Left forelimb (tissue), 1 donor: ENCODE results near the gene FAM3B.

Source experiments
- DNase-seq: peaks from one replicate; pipeline ENCODE4 v3.0.0-alpha.2; 2018; ENCODE audit warnings: low spot score

FAM3B gene

DNA sequence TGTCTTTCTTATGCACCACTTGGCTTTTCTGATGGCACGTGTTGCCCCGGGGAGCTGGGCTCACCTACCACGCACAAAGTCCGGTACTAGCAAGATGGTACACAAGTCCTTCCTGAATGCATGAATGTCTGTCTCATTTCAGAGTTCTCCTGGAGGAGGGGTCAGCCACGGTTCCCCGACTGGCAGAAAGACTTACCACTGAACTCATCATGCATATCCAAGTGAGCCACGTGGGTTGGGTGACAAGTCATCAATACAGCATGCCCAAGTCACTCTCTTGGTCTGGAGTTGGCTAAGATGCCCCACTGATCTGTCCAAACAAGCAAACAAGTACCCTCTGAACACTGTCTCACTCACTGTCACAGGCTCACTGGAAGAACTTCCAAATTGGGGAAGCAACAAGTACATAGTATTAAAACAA, 80.9 kb downstream of the FAM3B start:
- DNase-seq = no peak

DNA sequence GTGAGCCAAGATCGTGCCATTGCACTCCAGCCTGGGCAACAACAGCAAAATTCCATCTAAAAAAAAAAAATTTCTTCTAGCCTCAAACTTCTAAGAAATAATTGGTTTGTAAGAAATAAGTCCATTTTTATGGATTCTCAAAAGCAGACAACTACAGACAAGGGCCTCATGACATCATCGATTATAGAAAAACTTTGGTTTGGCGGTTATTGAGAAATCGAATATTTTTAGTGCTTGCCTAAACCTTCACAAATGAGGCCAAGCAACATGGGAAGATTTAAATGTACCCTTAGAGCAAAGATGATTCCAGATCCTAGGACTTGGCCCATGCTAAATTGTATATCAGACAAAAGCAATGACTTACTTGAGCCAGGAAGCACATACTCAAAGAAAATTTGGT, 81.7 kb downstream of the FAM3B start:
- no peak for DNase-seq

DNA sequence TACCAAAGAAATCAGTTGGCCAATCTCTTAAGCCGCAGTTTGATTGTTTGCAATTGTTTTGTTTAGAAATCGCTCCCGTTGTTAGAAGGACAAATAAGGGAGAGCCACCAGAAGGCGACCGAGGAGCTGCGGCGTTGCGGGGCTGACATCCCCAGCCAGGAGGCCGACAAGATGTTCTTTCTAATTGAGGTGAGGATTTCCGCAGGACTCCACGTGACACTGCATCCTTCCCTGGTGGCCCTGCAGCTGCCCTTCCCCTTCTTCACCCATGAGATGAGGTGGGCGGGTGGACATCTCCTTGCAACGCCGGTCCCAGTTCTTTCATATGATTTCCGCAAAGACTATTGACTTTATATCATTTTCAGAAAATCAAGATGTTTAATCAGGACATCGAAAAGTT, 82.2 kb downstream of the FAM3B start:
- DNase-seq = no peak

DNA sequence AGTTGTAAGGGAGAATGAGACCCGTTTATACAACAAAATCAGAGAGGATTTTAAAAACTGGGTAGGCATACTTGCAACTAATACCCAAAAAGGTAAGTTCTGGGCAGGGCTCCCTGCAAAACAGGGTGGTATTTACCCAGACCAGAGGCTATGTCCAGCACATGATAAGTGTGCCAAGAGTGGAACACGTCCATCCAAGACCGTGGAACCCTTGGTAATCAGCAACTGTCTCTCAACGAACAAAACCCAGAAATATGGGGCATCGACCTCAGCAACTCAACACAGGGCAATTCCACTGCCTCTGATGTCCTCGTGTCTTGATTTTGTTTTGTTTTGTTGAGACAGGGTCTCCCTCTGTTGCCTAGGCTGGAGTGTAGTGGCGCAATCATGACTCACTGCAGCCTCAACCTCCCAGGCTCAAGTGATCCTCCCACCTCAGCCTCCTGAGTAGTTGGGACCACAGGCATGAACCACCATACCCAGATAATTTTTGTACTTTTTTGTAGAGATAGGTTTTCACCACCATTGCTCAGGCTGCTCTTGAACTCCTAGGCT, 82.7 kb downstream of the FAM3B start:
- no peak for DNase-seq

DNA sequence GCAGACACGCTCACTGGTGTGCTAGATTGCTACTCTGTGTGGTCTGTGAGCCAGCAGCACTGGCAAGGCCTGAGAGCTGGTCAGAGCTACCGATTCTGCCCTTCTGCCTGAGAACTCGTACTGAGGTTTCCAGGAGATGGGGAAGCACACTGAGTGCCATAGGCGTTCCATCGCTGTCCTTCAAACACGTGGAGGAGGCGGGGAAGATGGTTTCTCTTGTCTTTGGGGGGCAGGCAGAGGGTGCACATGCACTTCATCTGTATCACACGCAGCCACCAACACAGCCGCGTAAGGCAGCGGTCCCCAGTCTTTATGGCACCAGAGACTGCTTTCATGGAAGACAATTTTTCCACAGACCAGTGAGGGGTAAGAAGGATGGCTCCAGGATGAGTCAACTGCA, 85.6 kb downstream of the FAM3B start:
- DNase-seq = no peak

DNA sequence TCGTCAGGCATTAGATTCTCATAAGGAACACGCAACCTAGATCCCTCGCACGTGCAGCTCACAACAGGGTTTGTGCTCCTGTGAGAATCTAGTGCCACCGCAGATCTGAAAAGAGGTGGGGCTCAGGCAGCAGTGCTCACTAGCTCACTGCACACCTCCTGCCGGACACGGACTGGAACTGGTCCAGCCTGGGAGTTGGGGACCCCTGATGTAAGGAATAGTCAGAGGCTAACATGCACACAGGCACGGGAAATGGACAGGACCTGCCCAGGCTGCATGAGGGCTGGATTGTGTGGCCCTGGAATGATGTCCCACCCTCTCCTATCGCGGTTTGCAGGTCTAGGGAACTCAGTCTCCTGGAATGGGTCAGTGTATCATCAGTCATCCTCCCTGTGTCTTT, 86.2 kb downstream of the FAM3B start:
- no peak for DNase-seq

DNA sequence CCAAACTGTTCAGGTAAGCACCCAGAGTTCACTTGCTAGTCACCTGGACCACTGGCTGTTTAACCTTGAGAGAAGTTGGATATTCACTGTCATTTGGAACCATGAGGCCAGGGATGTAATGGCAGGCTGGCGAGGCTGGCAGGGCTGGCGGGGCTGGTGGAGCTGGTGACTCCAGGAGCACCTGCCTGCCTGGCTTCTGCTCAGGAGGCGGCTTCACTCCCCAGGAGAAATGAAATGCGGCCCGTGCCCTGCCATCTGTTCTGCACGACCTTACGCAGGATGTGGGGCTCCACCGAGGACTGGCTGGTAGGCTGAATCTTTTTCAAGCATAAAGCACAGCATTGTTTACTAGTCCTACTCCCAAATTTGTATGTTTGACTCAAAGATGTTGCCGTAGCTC, 86.7 kb downstream of the FAM3B start:
- DNase-seq = no peak

DNA sequence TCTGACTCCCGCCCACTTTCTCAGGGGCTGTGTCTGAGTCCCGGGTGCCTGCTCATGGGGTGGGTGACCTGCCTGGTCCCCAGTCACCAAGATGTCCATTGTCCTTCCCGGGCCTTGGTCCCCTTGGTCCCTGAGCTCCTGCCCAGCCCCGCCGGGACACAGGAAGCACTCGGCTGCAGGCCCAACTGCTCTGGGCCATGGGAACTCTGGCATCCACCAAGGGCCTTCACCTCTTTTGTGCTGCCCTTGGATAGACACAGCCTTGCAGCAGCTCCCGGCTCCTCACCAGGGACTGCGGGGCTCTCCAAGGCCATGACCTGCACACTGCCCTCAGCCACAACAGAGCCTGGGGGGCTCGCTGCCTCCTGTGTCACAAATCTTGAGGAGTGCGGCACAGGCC, 87.4 kb downstream of the FAM3B start:
- DNase-seq = no peak

DNA sequence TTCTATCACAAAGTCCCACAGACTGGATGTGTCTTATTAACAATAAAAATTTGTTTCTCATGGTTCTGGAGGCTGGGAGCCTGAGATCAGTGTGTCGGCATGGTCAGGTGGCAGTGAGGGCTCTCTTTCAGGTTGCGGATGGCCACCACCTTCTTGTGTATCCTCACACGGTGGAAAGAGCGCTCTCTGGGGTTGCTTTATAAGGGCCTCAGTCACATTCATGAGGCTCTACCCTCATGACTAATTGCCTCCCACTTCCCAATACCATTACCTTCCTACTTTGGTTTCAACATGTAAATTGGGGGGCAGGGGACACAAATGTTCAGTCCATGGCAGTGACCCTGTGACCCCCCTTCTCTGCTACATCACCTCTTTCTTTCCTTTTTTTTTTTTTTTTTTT, 88.7 kb downstream of the FAM3B start:
- DNase-seq = no peak

DNA sequence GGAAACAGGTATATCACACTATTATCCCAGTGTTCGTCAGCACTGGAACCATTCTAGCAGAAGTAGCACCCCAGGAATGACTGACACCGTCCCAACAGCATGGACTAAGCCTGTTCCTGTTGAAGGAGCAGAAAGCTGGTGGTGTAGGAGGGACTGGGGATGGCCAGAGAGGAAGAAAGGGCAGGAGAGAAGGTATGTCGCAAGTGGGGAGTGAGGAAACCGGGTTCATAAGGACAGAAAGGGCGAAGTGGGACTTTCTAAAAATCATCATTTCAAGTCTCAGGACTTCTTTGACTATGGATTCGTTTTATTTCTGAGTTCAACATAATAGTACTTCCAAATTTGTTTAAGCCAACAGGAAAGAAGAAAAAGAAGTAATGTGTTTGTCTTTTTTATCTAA, 89.7 kb downstream of the FAM3B start:
- no peak for DNase-seq
